HepG2 (cell line): Measurements from ENCODE around the gene ACADVL. TPM values are rescaled to one million over a fixed set of nuclear protein-coding genes. Genes with fewer than 3 reads are reported as not detected.
A peak's percentile ranks its signal among the peaks of the same experiment; 100 is the strongest.

Experiments
- ATM ChIP-seq: fragments of 450-650 bp; IDR thresholded peaks from 2 replicates; pipeline ENCODE4 v1.7.1; 2017; ENCODE audit warnings: mild to moderate bottlenecking, borderline replicate concordance
- ELF3 ChIP-seq: IDR thresholded peaks from 2 replicates; pipeline ENCODE4 v1.6.1; 2016; ENCODE audit warnings: missing genetic modification reagents, missing compliant biosample characterization
- GMEB2 ChIP-seq: IDR thresholded peaks from 2 replicates; pipeline ENCODE4 v1.6.1; 2016; ENCODE audit warnings: missing biosample characterization, missing genetic modification reagents, low read depth
- KAT8 ChIP-seq: IDR thresholded peaks from 2 replicates; pipeline ENCODE4 v1.6.1; 2016; ENCODE audit warnings: missing genetic modification reagents, missing compliant biosample characterization
- POLR2G ChIP-seq: fragments of 200-400 bp; formaldehyde crosslinking; IDR thresholded peaks from 2 replicates; pipeline ENCODE4 v1.6.1; 2018; ENCODE audit warnings: mild to moderate bottlenecking, low read depth, low read length, moderate library complexity
- RBFOX2 ChIP-seq: fragments of 200-400 bp; formaldehyde crosslinking; IDR thresholded peaks from 2 replicates; pipeline ENCODE4 v1.6.1; 2017; ENCODE audit warnings: low read depth, mild to moderate bottlenecking, low read length
- SOX5 ChIP-seq: IDR thresholded peaks from 2 replicates; pipeline ENCODE4 v1.6.1; 2016; ENCODE audit warnings: borderline replicate concordance
- SP5 ChIP-seq: IDR thresholded peaks from 2 replicates; pipeline ENCODE4 v1.6.1; 2016; ENCODE audit warnings: low read depth, borderline replicate concordance
- ZBTB39 ChIP-seq: sonication (generic); formaldehyde crosslinking; IDR thresholded peaks from 2 replicates; pipeline ENCODE4 v1.5.0; 2020; ENCODE audit warnings: missing genetic modification reagents
- ZFP90 ChIP-seq: sonication (generic); formaldehyde crosslinking; IDR thresholded peaks from 2 replicates; pipeline ENCODE4 v1.8.0; 2022; ENCODE audit warnings: missing genetic modification reagents, mild to moderate bottlenecking, inconsistent platforms, borderline replicate concordance
- ZNF34 ChIP-seq: sonication (generic); formaldehyde crosslinking; IDR thresholded peaks from 2 replicates; pipeline ENCODE4 v1.4.0; 2020; ENCODE audit warnings: mild to moderate bottlenecking, missing genetic modification reagents, borderline replicate concordance
- ZNF354B ChIP-seq: sonication (generic); formaldehyde crosslinking; IDR thresholded peaks from 2 replicates; pipeline ENCODE4 v1.8.0; 2022; ENCODE audit warnings: mild to moderate bottlenecking, missing genetic modification reagents
- ZNF550 ChIP-seq: sonication (generic); formaldehyde crosslinking; IDR thresholded peaks from 2 replicates; pipeline ENCODE4 v1.4.0; 2020; ENCODE audit warnings: mild to moderate bottlenecking, missing genetic modification reagents, borderline replicate concordance
- polyA plus RNA-seq, 8 experiments: library from polyadenylated mRNA; depleted of rRNA in 3 of 8; stranded (reverse) in 7 of 8; unstranded in 1 of 8; fragments of >200 nt; fragmentation: Illumina TruSeq in 4 of 8; extraction: Trizol in 4 of 8; gene quantifications; 2 replicates each; pipeline versions ENCODE4 v1.2.1 to v1.2.3, GENCODE V29; 2011 to 2016; ENCODE audit warnings: low read depth in 4 of 8, missing spikeins in 1 of 8, mixed read lengths in 1 of 8; ENCODE audit not compliant: insufficient read depth in 1 of 8
- total RNA-seq, 5 experiments: library from RNA; depleted of rRNA; stranded (reverse); fragments of >200 nt; fragmentation: Illumina TruSeq; extraction: Trizol; gene quantifications; 2 replicates each; pipeline ENCODE4 v1.2.3, GENCODE V29; 2016; ENCODE audit warnings: low read depth in 1 of 5
- TF ChIP-seq, protein P1 (sequence below): sonication (generic); formaldehyde crosslinking; IDR thresholded peaks from 2 replicates; pipeline ENCODE4 v1.4.0; 2020; ENCODE audit warnings: missing genetic modification reagents, borderline replicate concordance
- TF ChIP-seq, protein P2 (sequence below): sonication (generic); formaldehyde crosslinking; IDR thresholded peaks from 2 replicates; pipeline ENCODE4 v1.4.0; 2020; ENCODE audit warnings: missing genetic modification reagents
- TF ChIP-seq, protein P3 (sequence below): sonication (generic); formaldehyde crosslinking; IDR thresholded peaks from 2 replicates; pipeline ENCODE4 v1.4.0; 2020; ENCODE audit warnings: missing genetic modification reagents, borderline replicate concordance

ACADVL gene
- total and polyA plus RNA-seq, 2 of the 13 experiments (the other 11 are each of a cell fraction or from before 2014, with no cell fraction given): 219 to 412 TPM

DNA sequence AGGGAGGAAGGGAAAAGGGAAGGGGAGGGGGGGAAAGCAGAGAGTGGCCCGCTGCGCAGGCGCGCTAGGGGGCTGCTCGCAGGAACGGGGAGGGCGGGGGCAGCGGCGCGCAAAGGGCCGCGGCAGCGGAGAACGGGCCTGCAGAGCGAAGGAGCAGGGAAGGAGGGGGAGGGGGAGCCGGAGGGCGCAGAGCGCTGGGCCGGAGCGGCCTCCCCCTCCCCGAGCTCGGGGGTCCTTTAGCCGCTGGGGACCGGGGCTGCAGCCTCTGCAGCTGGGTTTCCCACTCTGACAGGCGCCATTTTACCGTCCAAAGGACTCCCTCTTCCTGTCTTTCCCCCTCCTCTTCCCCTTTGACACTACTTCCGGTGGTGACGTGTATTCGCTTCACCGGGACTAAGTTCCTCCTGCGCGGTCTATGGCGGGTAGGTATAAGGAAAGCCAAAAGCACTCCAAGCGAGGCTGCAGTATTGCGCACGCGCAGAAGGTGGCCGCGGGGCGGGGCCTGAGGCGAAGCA is 32.0 kb downstream of the ACADVL start, which contains the start of gene CTDNEP1 (continued):
- TF ChIP-seq, protein P1, sequence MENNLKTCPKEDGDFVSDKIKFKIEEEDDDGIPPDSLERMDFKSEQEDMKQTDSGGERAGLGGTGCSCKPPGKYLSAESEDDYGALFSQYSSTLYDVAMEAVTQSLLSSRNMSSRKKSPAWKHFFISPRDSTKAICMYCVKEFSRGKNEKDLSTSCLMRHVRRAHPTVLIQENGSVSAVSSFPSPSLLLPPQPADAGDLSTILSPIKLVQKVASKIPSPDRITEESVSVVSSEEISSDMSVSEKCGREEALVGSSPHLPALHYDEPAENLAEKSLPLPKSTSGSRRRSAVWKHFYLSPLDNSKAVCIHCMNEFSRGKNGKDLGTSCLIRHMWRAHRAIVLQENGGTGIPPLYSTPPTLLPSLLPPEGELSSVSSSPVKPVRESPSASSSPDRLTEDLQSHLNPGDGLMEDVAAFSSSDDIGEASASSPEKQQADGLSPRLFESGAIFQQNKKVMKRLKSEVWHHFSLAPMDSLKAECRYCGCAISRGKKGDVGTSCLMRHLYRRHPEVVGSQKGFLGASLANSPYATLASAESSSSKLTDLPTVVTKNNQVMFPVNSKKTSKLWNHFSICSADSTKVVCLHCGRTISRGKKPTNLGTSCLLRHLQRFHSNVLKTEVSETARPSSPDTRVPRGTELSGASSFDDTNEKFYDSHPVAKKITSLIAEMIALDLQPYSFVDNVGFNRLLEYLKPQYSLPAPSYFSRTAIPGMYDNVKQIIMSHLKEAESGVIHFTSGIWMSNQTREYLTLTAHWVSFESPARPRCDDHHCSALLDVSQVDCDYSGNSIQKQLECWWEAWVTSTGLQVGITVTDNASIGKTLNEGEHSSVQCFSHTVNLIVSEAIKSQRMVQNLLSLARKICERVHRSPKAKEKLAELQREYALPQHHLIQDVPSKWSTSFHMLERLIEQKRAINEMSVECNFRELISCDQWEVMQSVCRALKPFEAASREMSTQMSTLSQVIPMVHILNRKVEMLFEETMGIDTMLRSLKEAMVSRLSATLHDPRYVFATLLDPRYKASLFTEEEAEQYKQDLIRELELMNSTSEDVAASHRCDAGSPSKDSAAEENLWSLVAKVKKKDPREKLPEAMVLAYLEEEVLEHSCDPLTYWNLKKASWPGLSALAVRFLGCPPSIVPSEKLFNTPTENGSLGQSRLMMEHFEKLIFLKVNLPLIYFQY (CRISPR knock-in tag): no peak
- TF ChIP-seq ZNF354B (CRISPR knock-in tag) (no peak), ZFP90 (CRISPR knock-in tag) (no peak), ATM (no peak), GMEB2 (CRISPR knock-in tag) (no peak), ZBTB39 (no peak), POLR2G (peak; percentile 58), SP5 (CRISPR knock-in tag) (no peak), ZNF34 (peak; percentile 30), SOX5 (CRISPR knock-in tag) (no peak), RBFOX2 (peak; percentile 76), KAT8 (peak; percentile 88; the same call in 1 of the 2 replicates), ELF3 (CRISPR knock-in tag) (peak; percentile 56; the same call in 1 of the 2 replicates), ZNF550 (no peak)
- TF ChIP-seq, protein P2, sequence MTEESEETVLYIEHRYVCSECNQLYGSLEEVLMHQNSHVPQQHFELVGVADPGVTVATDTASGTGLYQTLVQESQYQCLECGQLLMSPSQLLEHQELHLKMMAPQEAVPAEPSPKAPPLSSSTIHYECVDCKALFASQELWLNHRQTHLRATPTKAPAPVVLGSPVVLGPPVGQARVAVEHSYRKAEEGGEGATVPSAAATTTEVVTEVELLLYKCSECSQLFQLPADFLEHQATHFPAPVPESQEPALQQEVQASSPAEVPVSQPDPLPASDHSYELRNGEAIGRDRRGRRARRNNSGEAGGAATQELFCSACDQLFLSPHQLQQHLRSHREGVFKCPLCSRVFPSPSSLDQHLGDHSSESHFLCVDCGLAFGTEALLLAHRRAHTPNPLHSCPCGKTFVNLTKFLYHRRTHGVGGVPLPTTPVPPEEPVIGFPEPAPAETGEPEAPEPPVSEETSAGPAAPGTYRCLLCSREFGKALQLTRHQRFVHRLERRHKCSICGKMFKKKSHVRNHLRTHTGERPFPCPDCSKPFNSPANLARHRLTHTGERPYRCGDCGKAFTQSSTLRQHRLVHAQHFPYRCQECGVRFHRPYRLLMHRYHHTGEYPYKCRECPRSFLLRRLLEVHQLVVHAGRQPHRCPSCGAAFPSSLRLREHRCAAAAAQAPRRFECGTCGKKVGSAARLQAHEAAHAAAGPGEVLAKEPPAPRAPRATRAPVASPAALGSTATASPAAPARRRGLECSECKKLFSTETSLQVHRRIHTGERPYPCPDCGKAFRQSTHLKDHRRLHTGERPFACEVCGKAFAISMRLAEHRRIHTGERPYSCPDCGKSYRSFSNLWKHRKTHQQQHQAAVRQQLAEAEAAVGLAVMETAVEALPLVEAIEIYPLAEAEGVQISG (CRISPR knock-in tag): no peak
- TF ChIP-seq, protein P3, sequence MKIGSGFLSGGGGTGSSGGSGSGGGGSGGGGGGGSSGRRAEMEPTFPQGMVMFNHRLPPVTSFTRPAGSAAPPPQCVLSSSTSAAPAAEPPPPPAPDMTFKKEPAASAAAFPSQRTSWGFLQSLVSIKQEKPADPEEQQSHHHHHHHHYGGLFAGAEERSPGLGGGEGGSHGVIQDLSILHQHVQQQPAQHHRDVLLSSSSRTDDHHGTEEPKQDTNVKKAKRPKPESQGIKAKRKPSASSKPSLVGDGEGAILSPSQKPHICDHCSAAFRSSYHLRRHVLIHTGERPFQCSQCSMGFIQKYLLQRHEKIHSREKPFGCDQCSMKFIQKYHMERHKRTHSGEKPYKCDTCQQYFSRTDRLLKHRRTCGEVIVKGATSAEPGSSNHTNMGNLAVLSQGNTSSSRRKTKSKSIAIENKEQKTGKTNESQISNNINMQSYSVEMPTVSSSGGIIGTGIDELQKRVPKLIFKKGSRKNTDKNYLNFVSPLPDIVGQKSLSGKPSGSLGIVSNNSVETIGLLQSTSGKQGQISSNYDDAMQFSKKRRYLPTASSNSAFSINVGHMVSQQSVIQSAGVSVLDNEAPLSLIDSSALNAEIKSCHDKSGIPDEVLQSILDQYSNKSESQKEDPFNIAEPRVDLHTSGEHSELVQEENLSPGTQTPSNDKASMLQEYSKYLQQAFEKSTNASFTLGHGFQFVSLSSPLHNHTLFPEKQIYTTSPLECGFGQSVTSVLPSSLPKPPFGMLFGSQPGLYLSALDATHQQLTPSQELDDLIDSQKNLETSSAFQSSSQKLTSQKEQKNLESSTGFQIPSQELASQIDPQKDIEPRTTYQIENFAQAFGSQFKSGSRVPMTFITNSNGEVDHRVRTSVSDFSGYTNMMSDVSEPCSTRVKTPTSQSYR (CRISPR knock-in tag): 0 out of 2 replicates have a peak, but pooled peaks have one; percentile 20
